GM18907 (cell line): ENCODE results near the gene CCND1.

Experiments used
- ATAC-seq: cut with Tn5 transposase; IDR thresholded peaks from one replicate; pipeline ENCODE4 v1.9.1; 2021; ENCODE audit warnings: mild to moderate bottlenecking, moderate library complexity; ENCODE audit not compliant: unreplicated experiment

CCND1 gene

GRCh38 chr11:69651834-69652620, 11.1 kb downstream of the CCND1 start:
- no peak for ATAC-seq

GRCh38 chr11:69652999-69653398, 12.0 kb downstream of the CCND1 start:
- no peak for ATAC-seq

- no peak for ATAC-seq
Observed at GRCh38 chr11:69653406-69653960, 12.5 kb downstream of the CCND1 start.

GRCh38 chr11:69654001-69654659, 13.2 kb downstream of the CCND1 start:
- ATAC-seq, result no peak

- no peak for ATAC-seq
Observed at GRCh38 chr11:69654660-69655478, 13.9 kb downstream of the CCND1 start.

GRCh38 chr11:69655479-69656428, 14.8 kb downstream of the CCND1 start:
- ATAC-seq, result no peak

GRCh38 chr11:69656536-69657455, 15.8 kb downstream of the CCND1 start:
- ATAC-seq, result no peak

- ATAC-seq, result no peak
Observed at GRCh38 chr11:69657456-69657910, 16.5 kb downstream of the CCND1 start.

GRCh38 chr11:69657911-69658625, 17.1 kb downstream of the CCND1 start:
- no peak for ATAC-seq

- ATAC-seq, result no peak
Observed at GRCh38 chr11:69658626-69659450, 17.9 kb downstream of the CCND1 start.

GRCh38 chr11:69659591-69659990, 18.6 kb downstream of the CCND1 start:
- no peak for ATAC-seq

- ATAC-seq, result no peak
Observed at GRCh38 chr11:69660001-69660500, 19.1 kb downstream of the CCND1 start.

- ATAC-seq, result no peak
Observed at GRCh38 chr11:69661413-69661715, 20.4 kb downstream of the CCND1 start.

- ATAC-seq, result no peak
Observed at GRCh38 chr11:69662021-69662698, 21.2 kb downstream of the CCND1 start.

- no peak for ATAC-seq
Observed at GRCh38 chr11:69662806-69663205, 21.9 kb downstream of the CCND1 start.

- no peak for ATAC-seq
Observed at GRCh38 chr11:69663326-69663725, 22.4 kb downstream of the CCND1 start.
